T follicular helper cell (primary cell): Measurements from ENCODE around the gene TAOK2.
A peak's percentile ranks its signal among the peaks of the same experiment; 100 is the strongest.

ENCODE experiments used
- DNase-seq: peaks from one replicate; pipeline ENCODE4 v3.0.0-alpha.2; 2020; ENCODE audit warnings: low read depth

Gene TAOK2

GRCh38 chr16:29987371-29988085 lies 13.9 kb downstream of the TAOK2 start:
- DNase-seq = no peak

GRCh38 chr16:29988346-29989075 lies 14.8 kb downstream of the TAOK2 start:
- no peak for DNase-seq

- no peak for DNase-seq
Measured at GRCh38 chr16:29989111-29989858, 15.6 kb downstream of the TAOK2 start.

GRCh38 chr16:29990034-29990433 lies 16.4 kb downstream of the TAOK2 start:
- no peak for DNase-seq

- no peak for DNase-seq
Measured at GRCh38 chr16:29990883-29991570, 17.4 kb downstream of the TAOK2 start.

- DNase-seq = no peak
Measured at GRCh38 chr16:29991571-29991904, 17.9 kb downstream of the TAOK2 start.

GRCh38 chr16:29992344-29992967 lies 18.8 kb downstream of the TAOK2 start:
- DNase-seq = no peak

GRCh38 chr16:29993191-29993902 lies 19.7 kb downstream of the TAOK2 start:
- no peak for DNase-seq

GRCh38 chr16:29993903-29994599 lies 20.4 kb downstream of the TAOK2 start:
- DNase-seq = no peak

- DNase-seq = no peak
Measured at GRCh38 chr16:29994600-29995323, 21.1 kb downstream of the TAOK2 start.

- peak; percentile 79 for DNase-seq
Measured at GRCh38 chr16:29995324-29995910, 21.7 kb downstream of the TAOK2 start, which contains the start of gene HIRIP3. HIRIP3 (minus strand) TSS chr16:29995617; CDS start chr16:29995605, 12 bp downstream.

GRCh38 chr16:29995911-29996765 lies 22.5 kb downstream of the TAOK2 start, which contains the start of gene INO80E:
INO80E (plus strand) TSS chr16:29996241; CDS start chr16:29996311, 70 bp downstream.
- DNase-seq = peak; percentile 99

- no peak for DNase-seq
Measured at GRCh38 chr16:29996766-29997250, 23.1 kb downstream of the TAOK2 start.

- DNase-seq = no peak
Measured at GRCh38 chr16:29999605-30000004, 25.9 kb downstream of the TAOK2 start.

- no peak for DNase-seq
Measured at GRCh38 chr16:30000735-30001631, 27.3 kb downstream of the TAOK2 start.

GRCh38 chr16:30002614-30003346 lies 29.1 kb downstream of the TAOK2 start:
- no peak for DNase-seq
